ENCODE results near the gene WDR36.

Gene WDR36

GRCh38 chr5:111165058-111165457, 72.9 kb downstream of the WDR36 start:
- in situ Hi-C loops (cut with HindIII; ENCODE audit: low sequenced_read_pairs), result no loop called here
- TF ChIP-seq CTCF (IDR thresholded peaks at IDR 0.05; ENCODE audit: low read depth, low read length), result no peak
- no peak for DNase-seq (ENCODE audit: low read depth, low spot score)
- no peak overlapping the region for H3K4me3 ChIP-seq (ENCODE audit: low read depth, low read length)

GRCh38 chr5:111167551-111167950, 75.4 kb downstream of the WDR36 start:
- in situ Hi-C loops (cut with HindIII; ENCODE audit: low sequenced_read_pairs), result no loop called here
- H3K4me3 ChIP-seq (ENCODE audit: low read depth, low read length), result no peak overlapping the region

GRCh38 chr5:111168608-111169007, 76.5 kb downstream of the WDR36 start:
- no peak for TF ChIP-seq CTCF (IDR thresholded peaks at IDR 0.05; ENCODE audit: low read depth, low read length)
- H3K4me3 ChIP-seq (ENCODE audit: low read depth, low read length), result no peak overlapping the region
- in situ Hi-C loops (cut with HindIII; ENCODE audit: low sequenced_read_pairs), result no loop called here
- DNase-seq (ENCODE audit: low read depth, low spot score), result no peak

More at GRCh38 chr5:111167551-111167950, 75.4 kb downstream of the WDR36 start:
- no peak for TF ChIP-seq CTCF (IDR thresholded peaks at IDR 0.05; ENCODE audit: low read depth, low read length)
- no peak for DNase-seq (ENCODE audit: low read depth, low spot score)

- DNase-seq (ENCODE audit: low read depth, low spot score), result no peak
- H3K4me3 ChIP-seq (ENCODE audit: low read depth, low read length), result no peak overlapping the region
- no peak for TF ChIP-seq CTCF (IDR thresholded peaks at IDR 0.05; ENCODE audit: low read depth, low read length)
- in situ Hi-C loops (cut with HindIII; ENCODE audit: low sequenced_read_pairs), result no loop called here
Observed at GRCh38 chr5:111169269-111169668, 77.1 kb downstream of the WDR36 start.

GRCh38 chr5:111170279-111170678, 78.1 kb downstream of the WDR36 start:
- in situ Hi-C loops (cut with HindIII; ENCODE audit: low sequenced_read_pairs), result no loop called here
- DNase-seq (ENCODE audit: low read depth, low spot score), result no peak
- H3K4me3 ChIP-seq (ENCODE audit: low read depth, low read length), result no peak overlapping the region
- no peak for TF ChIP-seq CTCF (IDR thresholded peaks at IDR 0.05; ENCODE audit: low read depth, low read length)

GRCh38 chr5:111172504-111172903, 80.4 kb downstream of the WDR36 start:
- DNase-seq (ENCODE audit: low read depth, low spot score), result no peak
- H3K4me3 ChIP-seq (ENCODE audit: low read depth, low read length), result no peak overlapping the region
- in situ Hi-C loops (cut with HindIII; ENCODE audit: low sequenced_read_pairs), result no loop called here
- TF ChIP-seq CTCF (IDR thresholded peaks at IDR 0.05; ENCODE audit: low read depth, low read length), result no peak

- H3K4me3 ChIP-seq (ENCODE audit: low read depth, low read length), result no peak overlapping the region
- in situ Hi-C loops (cut with HindIII; ENCODE audit: low sequenced_read_pairs), result no loop called here
- TF ChIP-seq CTCF (IDR thresholded peaks at IDR 0.05; ENCODE audit: low read depth, low read length), result no peak
- no peak for DNase-seq (ENCODE audit: low read depth, low spot score)
Observed at GRCh38 chr5:111173476-111173875, 81.3 kb downstream of the WDR36 start.
